Activated CD8-positive, alpha-beta memory T cell treated with anti-CD3 and anti-CD28 coated beads for 1 hour (primary cell): ENCODE results near the gene POU2AF2.
"Not testable (repeated sequence)": the region's sequence is repeated elsewhere in the genome, so short reads cannot be mapped to it uniquely, and the experiment has no call there.

Experiments used
- DNase-seq, 2 donors: peaks; one replicate each; pipeline ENCODE4 v3.0.0-alpha.2; 2020; ENCODE audit warnings: low read depth in 1 of 2; ENCODE audit errors: extremely low read depth in 1 of 2

The POU2AF2 gene

DNA sequence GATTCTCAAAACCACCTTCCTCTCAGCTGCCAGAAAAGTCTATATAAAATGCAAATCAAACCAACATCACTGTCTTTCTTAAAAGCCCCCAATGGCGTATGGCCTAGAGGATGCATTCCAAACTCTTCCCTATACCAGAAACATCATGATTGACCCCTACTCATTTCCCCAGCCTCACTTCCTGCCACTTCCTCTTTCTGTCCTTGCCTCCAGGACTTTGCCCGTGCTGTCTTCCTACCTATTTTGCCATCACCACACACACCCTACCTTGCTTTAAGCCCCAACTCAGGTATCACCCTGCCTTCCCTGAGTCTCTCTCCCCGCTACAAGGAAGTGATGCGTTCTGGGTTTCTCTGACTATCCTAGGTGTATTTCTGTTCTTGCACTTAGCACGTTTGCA, 8.1 kb downstream of the POU2AF2 start:
- DNase-seq, result no peak

DNA sequence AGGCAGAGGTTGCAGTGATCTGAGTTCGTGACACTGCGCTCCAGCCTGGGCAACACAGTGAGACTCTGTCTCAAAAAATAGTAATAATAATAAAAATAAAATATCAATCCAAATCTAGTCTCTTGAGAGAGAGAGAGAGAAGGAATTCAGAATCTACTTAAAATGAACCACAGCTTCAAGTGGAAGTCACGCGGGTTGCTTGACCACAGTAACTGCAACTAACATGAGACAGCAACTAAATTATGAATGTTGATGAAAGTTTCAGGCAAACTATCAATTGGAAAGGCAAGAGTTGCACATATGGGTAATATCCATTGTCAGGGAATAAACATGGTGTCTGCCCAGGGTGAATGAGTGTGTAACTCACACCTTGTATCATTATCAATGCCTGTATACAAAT, 12.5 kb downstream of the POU2AF2 start:
- no peak for DNase-seq

DNA sequence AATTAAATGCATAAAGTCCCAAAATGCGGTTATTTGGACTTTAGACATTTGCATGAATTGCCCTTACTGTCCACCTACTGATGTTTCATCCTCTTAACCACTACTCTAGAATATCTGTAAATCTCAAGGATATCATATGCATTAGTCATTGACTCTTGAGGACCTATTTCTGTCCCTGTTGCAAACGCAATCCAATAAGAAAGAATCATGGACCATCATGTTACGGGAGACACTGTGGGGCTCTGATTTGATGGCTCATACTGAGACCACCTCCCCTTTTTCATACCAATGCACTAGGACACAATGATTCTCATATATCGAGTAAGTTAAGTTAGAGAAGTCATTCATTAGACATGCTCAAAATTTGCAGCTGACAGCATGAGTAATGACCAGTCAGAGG, 14.4 kb downstream of the POU2AF2 start:
- DNase-seq, result no peak

DNA sequence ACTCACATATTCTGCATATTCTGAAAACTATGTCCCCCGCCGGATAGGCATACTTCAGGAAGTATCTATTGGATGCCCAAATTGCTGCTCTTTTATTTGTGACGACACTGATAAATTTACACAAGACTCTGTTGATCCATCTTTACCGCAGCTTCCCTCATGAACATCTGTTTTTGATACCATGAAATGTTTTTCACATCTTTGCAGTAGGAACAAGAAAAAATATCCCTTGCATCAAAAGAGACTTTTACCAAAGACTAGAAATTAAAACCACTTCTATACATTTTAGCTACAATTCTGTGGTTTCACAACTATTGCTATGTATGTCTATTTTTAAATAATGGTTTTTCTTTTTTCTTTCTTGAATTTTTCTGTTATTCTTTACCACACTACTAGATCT, 15.3 kb downstream of the POU2AF2 start:
- no peak for DNase-seq

DNA sequence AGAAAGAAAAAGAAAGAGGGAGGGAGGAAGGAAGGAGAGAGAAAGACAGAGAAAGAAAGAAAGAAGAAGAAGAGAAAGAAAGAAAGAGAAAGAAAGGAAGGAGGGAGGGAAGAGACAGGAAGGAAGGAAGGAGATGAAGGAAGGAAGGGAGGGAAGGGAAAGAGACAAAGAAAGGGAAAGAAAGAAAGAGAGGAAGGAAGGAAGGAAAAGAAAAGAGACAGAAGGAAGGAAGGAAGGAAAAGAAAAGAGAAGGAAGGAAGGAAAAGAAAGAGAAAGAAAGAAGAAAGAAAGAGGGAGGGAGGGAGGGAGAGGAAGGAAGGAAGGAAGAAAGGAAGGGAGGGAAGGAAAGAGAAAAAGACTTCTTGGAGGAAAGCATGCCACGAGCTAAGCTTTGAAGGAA, 19.1 kb downstream of the POU2AF2 start:
- no peak for DNase-seq

DNA sequence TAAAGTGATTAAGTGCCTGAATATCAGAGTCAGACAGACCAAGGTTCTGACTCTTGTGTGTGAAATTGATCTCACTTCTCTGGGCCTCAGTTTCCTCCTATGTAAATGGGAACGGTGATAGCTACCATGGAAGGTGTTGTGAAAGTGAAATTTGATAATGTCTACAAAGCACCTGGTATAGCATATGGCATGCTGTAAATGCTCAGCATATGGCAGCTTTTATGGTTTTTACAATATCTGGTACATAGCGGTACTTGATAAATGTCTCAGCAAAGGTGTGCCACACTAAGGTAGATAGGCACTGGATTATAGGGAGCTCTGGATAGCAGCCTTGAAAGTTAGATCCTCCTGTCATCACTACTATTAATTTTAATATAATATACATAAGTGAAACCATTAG, 19.9 kb downstream of the POU2AF2 start:
- DNase-seq, result no peak

DNA sequence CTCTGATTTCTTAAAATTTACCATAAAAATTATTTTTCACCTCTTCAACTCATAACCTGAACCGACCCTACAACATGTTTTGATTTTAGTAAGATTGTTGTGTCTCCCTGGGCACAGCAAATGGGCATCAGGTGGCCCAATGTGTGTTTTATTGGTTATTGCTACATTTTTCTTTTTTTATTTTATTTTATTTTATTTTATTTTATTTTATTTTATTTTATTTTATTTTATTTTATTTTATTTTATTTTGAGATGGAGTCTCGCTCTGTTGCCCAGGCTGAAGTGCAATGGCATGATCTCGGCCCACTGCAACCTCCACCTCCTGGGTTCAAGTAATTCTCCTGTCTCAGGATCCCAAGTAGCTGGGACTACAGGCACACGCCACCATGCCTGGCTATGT, 22.8 kb downstream of the POU2AF2 start:
- DNase-seq, result not testable (repeated sequence)

DNA sequence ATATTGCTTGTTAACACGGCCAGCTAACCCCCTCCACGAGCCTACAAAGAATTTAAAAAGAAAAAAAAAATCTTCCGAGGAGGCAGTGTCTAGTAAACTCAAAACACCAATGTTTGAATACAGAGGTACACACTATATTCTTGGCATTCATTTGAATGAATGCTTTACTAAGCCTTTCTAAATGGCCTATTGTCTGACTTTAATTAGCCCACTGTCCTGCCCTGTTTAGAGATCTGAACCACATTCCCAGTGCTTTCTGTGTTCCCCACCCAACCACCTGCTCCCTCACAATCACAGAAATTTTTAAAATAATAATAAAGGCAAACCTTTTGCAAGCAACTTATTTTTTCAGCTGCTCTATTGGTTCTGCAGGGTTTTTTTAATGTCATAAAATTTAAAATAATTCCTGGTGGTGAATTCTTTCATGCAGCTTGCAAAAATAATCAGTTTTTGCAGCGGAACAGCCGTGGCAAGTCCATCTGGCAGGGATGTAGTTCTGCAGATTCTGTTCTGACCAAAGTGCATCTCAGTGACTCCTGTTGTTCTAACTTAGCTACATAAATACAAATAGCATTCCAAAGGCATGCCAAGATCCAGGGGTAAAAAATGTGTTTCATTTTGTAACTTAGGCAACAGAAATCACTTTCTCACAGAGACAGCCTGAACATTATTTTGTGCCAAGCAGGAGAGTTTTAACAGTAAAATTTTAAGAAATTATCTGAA, 23.8 kb downstream of the POU2AF2 start:
- DNase-seq, result no peak

DNA sequence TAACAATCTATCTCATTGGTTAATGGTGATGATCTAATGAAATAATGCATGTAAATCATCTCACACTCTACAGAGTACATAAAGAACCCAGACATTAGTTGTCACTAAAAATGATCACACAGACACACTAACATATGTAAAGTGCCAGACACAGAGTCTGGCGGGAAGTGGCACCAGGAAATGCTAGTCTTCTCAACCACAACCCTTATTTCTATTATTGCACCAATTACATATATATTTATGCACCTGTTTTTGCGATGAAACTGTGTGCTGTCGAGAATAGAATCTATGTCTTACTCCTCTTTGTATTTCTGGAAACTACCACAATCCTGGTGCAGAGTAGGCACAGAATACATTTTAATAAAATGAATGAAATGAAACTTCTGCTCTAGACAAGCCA, 26.9 kb downstream of the POU2AF2 start:
- DNase-seq, result no peak

DNA sequence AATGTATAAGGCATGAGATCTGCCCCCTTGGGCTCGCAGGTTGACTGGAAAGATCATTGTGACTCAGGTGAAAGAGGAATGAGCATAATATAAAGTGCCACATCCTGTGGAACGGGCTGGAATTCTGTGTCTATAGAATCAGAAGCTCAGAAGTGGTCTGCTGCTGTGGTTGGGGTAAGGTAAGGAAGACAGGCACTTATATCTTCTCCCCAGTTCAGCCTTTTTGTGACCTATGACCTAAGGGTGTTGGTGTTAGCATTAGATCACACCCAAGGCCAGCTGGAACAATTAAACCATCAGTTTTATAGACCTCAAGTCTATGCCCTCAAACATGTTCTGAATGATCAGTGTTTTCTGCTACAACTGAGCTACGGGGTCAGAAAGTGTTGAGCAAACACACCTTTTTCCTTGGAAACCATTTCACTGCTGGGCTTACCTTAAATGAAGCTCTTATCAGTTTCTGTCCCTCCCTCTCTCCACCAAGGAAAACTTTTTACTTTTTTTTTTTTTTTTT, 37.1 kb downstream of the POU2AF2 start:
- no peak for DNase-seq

DNA sequence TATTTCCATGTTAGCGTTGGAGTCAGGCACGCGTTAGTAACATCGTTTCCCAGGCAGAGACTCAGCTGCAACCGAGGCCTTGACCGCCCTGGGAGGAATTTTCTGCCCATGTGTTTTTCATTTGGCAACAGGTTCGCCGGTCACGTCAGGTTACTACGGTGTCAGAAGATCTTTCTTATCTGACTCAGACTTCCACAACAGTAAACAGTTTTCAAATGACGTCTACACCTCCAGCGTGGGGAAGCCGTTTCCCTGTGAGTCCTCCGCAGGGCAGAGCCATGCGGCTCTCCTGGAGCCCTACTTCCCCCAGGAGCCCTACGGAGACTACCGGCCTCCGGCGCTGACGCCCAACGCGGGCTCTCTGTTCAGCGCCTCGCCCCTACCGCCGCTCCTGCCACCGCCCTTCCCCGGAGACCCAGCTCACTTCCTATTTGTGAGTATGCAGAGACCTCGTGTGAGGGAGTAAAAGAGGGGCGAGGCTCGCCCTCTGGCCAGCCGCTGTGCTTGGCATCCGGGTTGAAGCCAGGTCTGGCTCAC, 38.5 kb downstream of the POU2AF2 start:
- no peak for DNase-seq

DNA sequence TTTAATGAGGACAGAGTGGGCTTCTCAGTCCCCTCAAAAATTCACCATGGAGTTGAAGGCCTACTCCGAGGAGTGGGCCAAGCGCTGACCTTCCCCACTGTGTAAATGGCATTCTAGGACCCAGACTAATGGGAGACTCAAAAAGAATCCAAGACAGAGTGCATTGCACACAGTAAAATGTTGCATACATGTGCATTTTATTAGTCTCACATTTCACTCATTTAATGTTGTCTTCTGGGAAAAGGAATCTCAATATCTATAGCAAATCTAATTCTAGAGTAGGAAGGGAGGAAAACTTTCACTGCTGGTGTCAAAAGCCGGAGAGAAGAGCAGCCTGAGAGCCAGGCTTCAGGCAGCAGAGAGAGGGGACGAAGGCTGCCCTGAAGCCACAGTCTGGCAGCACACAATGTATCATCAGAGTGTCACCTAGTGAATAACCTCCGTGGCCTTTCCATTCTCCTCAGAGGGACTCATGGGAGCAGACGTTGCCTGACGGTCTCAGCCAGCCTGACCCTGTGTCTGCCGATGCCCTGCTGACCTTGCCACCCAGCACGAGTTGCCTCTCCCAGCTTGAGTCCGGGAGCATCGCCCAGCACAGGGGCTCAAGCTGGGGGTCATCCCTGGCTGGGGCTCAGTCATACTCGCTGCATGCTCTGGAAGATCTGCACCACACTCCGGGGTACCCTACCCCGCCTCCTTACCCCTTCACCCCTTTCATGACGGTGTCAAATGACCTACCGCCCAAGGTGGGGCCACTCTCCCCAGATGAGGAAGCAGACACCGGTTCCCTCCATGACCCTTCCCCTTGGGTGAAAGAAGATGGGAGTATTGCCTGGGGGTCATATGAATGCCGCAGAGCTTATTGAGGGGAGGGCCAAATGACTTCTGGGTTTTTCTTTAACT, 39.9 kb downstream of the POU2AF2 start:
- no peak for DNase-seq

DNA sequence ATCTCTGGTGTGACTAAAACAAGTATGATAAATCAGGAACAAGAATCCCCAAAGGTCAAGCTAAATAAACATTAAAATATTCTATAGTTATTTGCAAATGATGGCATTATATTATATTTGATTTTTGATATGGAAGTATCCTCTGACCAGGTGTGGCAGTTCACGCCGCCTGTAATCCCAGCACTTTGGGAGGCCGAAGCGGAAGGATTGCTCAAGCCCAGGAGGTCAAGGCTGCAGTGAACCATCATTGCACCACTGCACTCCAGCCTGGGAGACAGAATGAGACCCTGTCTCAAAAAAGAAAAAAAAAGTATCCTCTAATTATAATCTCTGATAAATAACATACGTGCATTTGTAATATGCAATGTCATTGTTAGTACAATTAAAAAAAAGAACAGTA, 46.2 kb downstream of the POU2AF2 start:
- no peak for DNase-seq

DNA sequence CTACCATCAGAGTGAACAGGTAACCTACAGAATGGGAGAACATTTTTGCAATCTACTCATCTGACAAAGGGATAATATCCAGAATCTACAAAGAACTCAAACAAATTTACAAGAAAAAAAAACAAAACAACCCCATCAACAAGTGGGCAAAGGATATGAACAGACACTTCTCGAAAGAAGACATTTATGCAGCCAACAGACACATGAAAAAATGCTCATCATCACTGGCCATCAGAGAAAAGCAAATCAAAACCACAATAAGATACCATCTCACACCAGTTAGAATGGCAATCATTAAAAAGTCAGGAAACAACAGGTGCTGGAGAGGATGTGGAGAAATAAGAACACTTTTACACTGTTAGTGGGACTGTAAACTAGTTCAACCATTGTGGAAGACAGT, 46.9 kb downstream of the POU2AF2 start:
- DNase-seq, result not testable (repeated sequence)

DNA sequence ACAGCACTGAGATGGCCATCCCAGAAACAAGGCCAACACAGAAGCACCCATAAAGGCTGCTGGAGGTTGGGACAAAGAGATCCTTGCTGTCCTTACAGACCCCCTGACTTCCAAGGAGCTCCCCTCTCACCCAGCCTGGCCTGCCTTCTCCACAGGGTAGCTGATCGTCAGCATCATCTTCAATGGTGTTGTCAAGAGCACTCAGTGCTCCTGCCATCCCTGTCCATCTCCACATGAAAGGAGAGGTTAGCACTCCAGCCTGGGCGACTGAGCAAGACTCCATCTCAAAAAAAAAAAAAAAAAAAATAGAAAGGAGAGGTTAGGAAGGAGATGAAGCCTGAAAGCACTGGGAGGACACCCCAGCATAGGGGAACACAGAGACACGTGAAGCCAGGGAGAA, 50.7 kb downstream of the POU2AF2 start:
- no peak for DNase-seq

DNA sequence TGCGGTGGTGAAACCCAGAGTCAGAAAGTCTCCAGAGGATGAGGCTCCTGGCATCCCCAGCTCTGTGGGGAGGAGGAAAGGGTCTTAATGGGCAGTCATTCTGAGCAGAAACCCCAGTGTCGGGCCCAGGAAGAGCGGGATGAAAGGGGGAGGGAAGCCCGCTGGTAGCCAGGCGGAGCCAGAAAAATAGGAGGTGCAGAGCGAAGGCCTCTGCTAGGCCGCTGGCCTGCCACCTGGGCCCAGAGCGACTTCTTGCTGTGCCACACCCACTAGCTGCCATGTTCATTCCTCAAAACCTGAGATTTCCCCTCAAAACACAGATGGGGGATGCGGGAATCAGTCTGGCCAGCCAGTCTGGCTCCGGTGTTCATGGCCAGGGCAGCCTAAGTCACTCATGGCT, 52.2 kb downstream of the POU2AF2 start:
- DNase-seq, result no peak

DNA sequence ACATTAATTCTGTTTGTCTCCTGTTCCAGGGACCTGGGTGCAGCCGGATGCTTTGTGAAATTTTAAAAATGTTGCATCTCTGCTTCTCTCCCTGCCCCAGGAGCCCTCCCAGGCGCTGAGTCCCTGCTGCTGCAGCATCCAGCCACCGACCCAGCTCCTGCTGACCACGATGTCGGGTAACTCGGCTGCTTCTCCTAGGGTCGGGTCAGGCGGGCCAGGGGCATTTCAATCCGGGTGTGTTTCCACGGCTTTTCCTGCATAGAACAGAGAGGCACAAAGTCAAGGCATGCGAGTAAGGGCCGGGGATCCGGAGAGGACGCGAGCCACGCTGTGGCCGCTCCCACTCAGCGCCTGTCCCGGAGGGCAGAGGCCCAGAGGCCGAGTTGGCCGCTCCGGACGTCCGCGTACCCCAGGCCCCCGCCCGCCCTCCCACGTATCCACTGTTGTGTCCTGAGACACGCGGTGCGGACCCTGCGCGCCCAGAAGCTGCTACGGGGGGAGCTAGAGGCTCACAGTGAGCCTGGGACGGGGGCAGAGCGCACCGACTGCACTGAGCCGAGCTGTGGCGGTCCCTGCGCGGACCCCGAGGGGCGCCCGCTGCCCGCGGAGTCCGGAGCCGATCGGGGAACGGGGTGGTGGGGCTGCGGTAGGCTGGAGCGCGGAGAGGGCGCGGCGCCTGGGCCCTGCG, 53.0 kb downstream of the POU2AF2 start, which contains the start of gene POU2AF3:
POU2AF3 (plus strand) TSS at position 134 of the 688 bp plus-strand sequence; CDS start at position 170, 36 bp downstream.
- no peak for DNase-seq

DNA sequence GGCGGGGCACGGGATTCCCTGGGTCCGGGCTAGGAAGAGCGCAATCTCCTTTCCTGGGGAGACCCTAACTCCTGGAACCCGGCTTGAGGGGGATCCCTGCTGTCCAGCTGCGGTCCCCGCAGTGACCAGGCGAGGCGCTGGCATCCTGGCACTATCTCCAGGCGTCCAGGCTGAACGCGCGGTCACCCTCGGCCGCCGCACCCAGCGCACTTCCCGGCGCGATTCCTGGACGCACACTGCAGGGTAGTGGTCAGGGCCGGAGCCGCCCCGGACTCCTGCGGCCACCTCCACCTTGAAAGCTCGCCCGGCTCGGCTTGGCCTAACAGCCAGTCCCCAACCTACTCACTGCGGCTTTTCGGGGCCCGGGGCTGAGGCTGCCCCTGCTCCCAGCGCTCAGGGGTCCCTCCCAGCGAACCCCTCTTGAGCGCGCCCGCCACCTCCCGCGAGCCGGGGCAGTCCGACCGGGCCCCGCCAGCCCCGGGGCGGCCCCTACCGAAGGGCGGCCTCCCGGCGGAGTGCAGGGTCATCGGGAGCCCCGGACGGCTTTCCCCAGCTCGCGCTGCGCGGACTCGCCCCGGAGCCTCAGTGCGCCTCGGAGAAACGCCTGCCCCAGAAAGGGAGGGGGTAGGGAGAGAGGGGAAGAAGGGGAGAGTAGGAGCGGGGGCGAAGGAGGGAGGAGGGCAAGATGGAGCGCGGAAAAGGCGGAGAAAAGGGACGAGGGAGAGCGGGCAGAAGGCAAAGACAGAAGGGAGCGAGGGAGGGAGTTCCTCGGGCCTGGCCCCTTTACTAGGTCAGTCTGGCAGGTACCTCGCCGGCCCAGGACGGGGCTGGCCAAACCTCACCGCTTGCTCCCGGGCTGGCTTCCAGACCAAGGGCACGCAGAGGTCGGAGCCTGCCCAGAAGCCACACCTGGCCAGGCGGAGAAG, 53.8 kb downstream of the POU2AF2 start:
- DNase-seq, result no peak

DNA sequence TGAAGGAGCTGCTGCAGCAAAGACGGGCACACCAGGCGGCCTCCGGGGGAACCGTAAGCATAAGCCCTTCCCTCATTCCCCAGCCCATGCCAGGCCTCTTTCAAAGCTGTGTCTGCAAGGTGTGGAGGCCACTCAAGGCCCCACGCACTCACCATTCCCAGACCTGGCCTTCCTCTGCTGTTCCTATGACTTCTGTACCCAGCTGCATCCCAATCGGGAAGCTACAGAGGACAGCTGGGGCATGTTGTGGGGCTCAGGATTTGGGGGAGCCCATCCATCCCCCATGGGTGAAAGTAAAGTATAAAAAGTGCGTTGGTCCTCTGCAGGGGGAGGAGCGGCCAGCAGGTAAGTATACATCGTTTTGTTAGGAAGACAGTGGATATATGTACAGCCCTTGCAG, 55.0 kb downstream of the POU2AF2 start:
- no peak for DNase-seq
